Sciatic nerve (tissue), 2 donors: ENCODE results near the gene FNIP2. TPM values are rescaled to one million over a fixed set of nuclear protein-coding genes. Genes with fewer than 3 reads are reported as not detected.
A peak's percentile ranks its signal among the peaks of the same experiment; 100 is the strongest.
"Not testable (repeated sequence)": the region's sequence is repeated elsewhere in the genome, so short reads cannot be mapped to it uniquely, and the experiment has no call there.

Source experiments
- ATAC-seq: fragments of 200-7000 bp; cut with Tn5 transposase; one replicate; pipeline ENCODE4 v1.9.1; 2020; ENCODE audit warnings: mild to moderate bottlenecking, moderate library complexity
- DNase-seq: peaks from one replicate; pipeline ENCODE4 v3.0.0-alpha.2; 2020; ENCODE audit warnings: low spot score
- intact Hi-C: fragments of 100-400 bp; cut with DNase I; formaldehyde crosslinking; loops from one replicate; pipeline ENCODE4 v1.14.2; 2022
- total RNA-seq: library from RNA; stranded (reverse); fragmentation: NEBNext Ultra II Directional; extraction: Animal tissue kit (Norgen Biotek cat#: 25700); gene quantifications from one replicate; pipeline ENCODE4 v1.2.1, GENCODE V29; 2021
- donor health status: DM: no; HTN: no; CAD: no.
- donor health status: DM: no; HTN: no; CAD: no.

Gene FNIP2
- total RNA-seq, 1 donor from 2014 or later: 48.7 TPM

GRCh38 chr4:158914218-158914617, 145.4 kb downstream of the FNIP2 start:
- intact Hi-C loops: no loop called here
- ATAC-seq (peak; percentile 66), DNase-seq (no peak)

GRCh38 chr4:158915683-158916241, 146.9 kb downstream of the FNIP2 start:
- intact Hi-C loops: no loop called here
- peak; percentile 69 for ATAC-seq
- no peak for DNase-seq

GRCh38 chr4:158920452-158920996, 151.7 kb downstream of the FNIP2 start:
- ATAC-seq, DNase-seq, intact Hi-C loops: not testable (repeated sequence)

- ATAC-seq, intact Hi-C loops, DNase-seq: not testable (repeated sequence)
Measured at GRCh38 chr4:158927774-158928173, 158.9 kb downstream of the FNIP2 start.

- intact Hi-C loops: no loop called here
- no peak for DNase-seq
- no peak for ATAC-seq
Measured at GRCh38 chr4:158929939-158930638, 161.3 kb downstream of the FNIP2 start.

- intact Hi-C loops: no loop called here
- DNase-seq (no peak), ATAC-seq (no peak)
Measured at GRCh38 chr4:158930639-158930972, 161.8 kb downstream of the FNIP2 start.

- DNase-seq (no peak), ATAC-seq (peak; percentile 60)
- intact Hi-C loops: no loop called here
Measured at GRCh38 chr4:158933236-158933635, 164.4 kb downstream of the FNIP2 start.

- ATAC-seq: no peak
- intact Hi-C loops: no loop called here
- no peak for DNase-seq
Measured at GRCh38 chr4:158934996-158935669, 166.3 kb downstream of the FNIP2 start.

GRCh38 chr4:158936238-158936637, 167.4 kb downstream of the FNIP2 start:
- DNase-seq (no peak), ATAC-seq (peak; percentile 85)
- intact Hi-C loops: no loop called here

GRCh38 chr4:158938220-158939044, 169.6 kb downstream of the FNIP2 start:
- intact Hi-C loops: no loop called here
- DNase-seq (no peak), ATAC-seq (no peak)

- intact Hi-C loops: no loop called here
- DNase-seq: no peak
- ATAC-seq: no peak
Measured at GRCh38 chr4:158940271-158940670, 171.4 kb downstream of the FNIP2 start.

- intact Hi-C loops: no loop called here
- DNase-seq (no peak), ATAC-seq (no peak)
Measured at GRCh38 chr4:158941321-158941720, 172.5 kb downstream of the FNIP2 start.

GRCh38 chr4:158941895-158942294, 173.1 kb downstream of the FNIP2 start:
- intact Hi-C loops: no loop called here
- ATAC-seq (no peak), DNase-seq (no peak)

GRCh38 chr4:158945529-158946108, 176.8 kb downstream of the FNIP2 start:
- ATAC-seq (no peak), DNase-seq (no peak)
- intact Hi-C loops: no loop called here

GRCh38 chr4:158946825-158947224, 178.0 kb downstream of the FNIP2 start:
- DNase-seq: no peak
- intact Hi-C loops: no loop called here
- ATAC-seq: no peak

GRCh38 chr4:158948071-158948470, 179.2 kb downstream of the FNIP2 start:
- no peak for ATAC-seq
- intact Hi-C loops: no loop called here
- no peak for DNase-seq

- ATAC-seq: no peak
- no peak for DNase-seq
- intact Hi-C loops: no loop called here
Measured at GRCh38 chr4:158949099-158949498, 180.3 kb downstream of the FNIP2 start.

- ATAC-seq, intact Hi-C loops, DNase-seq: not testable (repeated sequence)
Measured at GRCh38 chr4:158952221-158952774, 183.5 kb downstream of the FNIP2 start.

GRCh38 chr4:158956345-158956744, 187.5 kb downstream of the FNIP2 start:
- DNase-seq, ATAC-seq, intact Hi-C loops: not testable (repeated sequence)
